HepG2 (cell line): ENCODE measurements around the gene SCGB3A2. TPM values are rescaled to one million over a fixed set of nuclear protein-coding genes. Genes with fewer than 3 reads are reported as not detected.

Experiments used
- ATAC-seq: fragments of 200-7000 bp; cut with Tn5 transposase; 3 replicates; pipeline ENCODE4 v1.9.1; 2020; ENCODE audit warnings: mild to moderate bottlenecking, moderate library complexity
- BruUV-seq: library from RNA; stranded (reverse); fragments of 400-500 nt; replicated peaks from 2 replicates; lab custom pipeline; 2021; lab: Mats Ljungman, UMichigan
- CTCF ChIA-PET: fragments of 300-600 bp; formaldehyde crosslinking; extraction: SDS; loops from one replicate; lab custom pipeline; 2021; ENCODE audit warnings: low total read pairs, inconsistent platforms, low intra/inter-chr PET ratio; lab: Yijun Ruan, JAX
- POLR2A ChIA-PET: fragments of 350-600 bp; sonication (Branson Sonifier 250); formaldehyde crosslinking; loops from one replicate; lab custom pipeline; 2020; ENCODE audit warnings: antibody characterized with exemption, inconsistent platforms; lab: Yijun Ruan, JAX
- DNase-seq: peaks from one replicate; pipeline ENCODE4 v3.0.0-alpha.2; 2015; ENCODE audit warnings: low spot score
- FAIRE-seq: peaks from 3 replicates; lab custom pipeline; 2011; peaks lifted over from hg19 to GRCh38; lab: Jason Lieb, UNC
- H2AFZ ChIP-seq: one replicate; pipeline ENCODE4 v1.6.1; 2011; ENCODE audit warnings: low read length, inconsistent platforms
- H3K27ac ChIP-seq: fragments of 300-600 bp; 3 replicates; pipeline ENCODE4 v1.8.0; 2011; ENCODE audit warnings: mixed run types, mild to moderate bottlenecking, mixed read lengths, low read length, inconsistent platforms; ENCODE audit not compliant: insufficient read depth; ENCODE audit errors: extremely low read length
- H3K27me3 ChIP-seq, 2 experiments: fragments of 200-600 bp in 1 of 2; 2 replicates in 1 of 2; 3 replicates in 1 of 2; pipeline versions ENCODE4 v1.6.0 to v1.8.0; 2011; ENCODE audit warnings: low read length in 2 of 2, mild to moderate bottlenecking in 2 of 2, moderate library complexity in 2 of 2, inconsistent platforms in 1 of 2; ENCODE audit not compliant: insufficient read depth in 2 of 2, control insufficient read depth in 1 of 2
- H3K36me3 ChIP-seq, 2 experiments: fragments of 200-600 bp in 1 of 2; replicated peaks in 1 of 2; 2 replicates in 1 of 2; 3 replicates in 1 of 2; pipeline versions ENCODE4 v1.5.1 to v1.8.0; 2011; ENCODE audit warnings: low read length in 2 of 2, inconsistent platforms in 1 of 2; ENCODE audit not compliant: insufficient read depth in 2 of 2, control insufficient read depth in 1 of 2
- H3K4me1 ChIP-seq: 2 replicates; pipeline ENCODE4 v1.5.1; 2012; ENCODE audit warnings: low read length, inconsistent platforms; ENCODE audit not compliant: insufficient read depth
- H3K4me2 ChIP-seq: 2 replicates; pipeline ENCODE4 v1.6.0; 2011; ENCODE audit warnings: low read depth, low read length, inconsistent platforms
- H3K4me3 ChIP-seq, 3 experiments: fragments of 200-600 bp in 1 of 3; sonication (generic), shearing (Covaris generic) in 1 of 3; replicated peaks in 1 of 3; 2 replicates each; pipeline ENCODE4 v1.5.1; 2011 to 2016; ENCODE audit warnings: low read length in 3 of 3, inconsistent platforms in 2 of 3, low read depth in 2 of 3, mild to moderate bottlenecking in 2 of 3, control low read depth in 1 of 3, mixed read lengths in 1 of 3; ENCODE audit not compliant: insufficient read depth in 1 of 3
- H3K79me2 ChIP-seq: one replicate; pipeline ENCODE4 v1.6.1; 2011; ENCODE audit warnings: low read length, inconsistent platforms; ENCODE audit not compliant: insufficient read depth
- H3K9ac ChIP-seq: 2 replicates; pipeline ENCODE4 v1.6.0; 2011; ENCODE audit warnings: mild to moderate bottlenecking, low read depth, low read length, inconsistent platforms; ENCODE audit not compliant: insufficient read depth
- H3K9me3 ChIP-seq: 2 replicates; pipeline ENCODE4 v1.5.1; 2012; ENCODE audit warnings: mild to moderate bottlenecking, low read length
- H4K20me1 ChIP-seq: 2 replicates; pipeline ENCODE4 v1.6.0; 2011; ENCODE audit warnings: inconsistent platforms, mild to moderate bottlenecking, low read length, moderate library complexity; ENCODE audit not compliant: insufficient read depth
- BCLAF1 ChIP-seq: fragments of 450-650 bp; IDR thresholded peaks from 2 replicates; pipeline ENCODE4 v1.6.1; 2017; ENCODE audit warnings: mild to moderate bottlenecking
- ELF1 ChIP-seq: sonication (generic); formaldehyde crosslinking; IDR thresholded peaks from 2 replicates; pipeline ENCODE4 v1.4.0; 2020; ENCODE audit warnings: missing genetic modification reagents
- GZF1 ChIP-seq: sonication (generic); formaldehyde crosslinking; IDR thresholded peaks from 2 replicates; pipeline ENCODE4 v1.5.1; 2020; ENCODE audit warnings: mild to moderate bottlenecking, missing genetic modification reagents
- MTF1 ChIP-seq: sonication (generic); formaldehyde crosslinking; IDR thresholded peaks from 2 replicates; pipeline ENCODE4 v1.5.0; 2020; ENCODE audit warnings: missing genetic modification reagents
- PHF21A ChIP-seq: sonication (generic); formaldehyde crosslinking; IDR thresholded peaks from 2 replicates; pipeline ENCODE4 v1.5.0; 2020; ENCODE audit warnings: mild to moderate bottlenecking, missing genetic modification reagents
- SOX6 ChIP-seq, 2 experiments: fragments of 450-650 bp in 1 of 2; sonication (generic) in 1 of 2; formaldehyde crosslinking in 1 of 2; IDR thresholded peaks; 2 replicates each; pipeline versions ENCODE4 v1.4.0 to v1.6.1; 2017 to 2020; ENCODE audit warnings: antibody characterized with exemption in 1 of 2, mild to moderate bottlenecking in 1 of 2, missing genetic modification reagents in 1 of 2
- ZFP1 ChIP-seq: IDR thresholded peaks from 2 replicates; pipeline ENCODE4 v1.6.1; 2016
- ZNF143 ChIP-seq: sonication (generic); formaldehyde crosslinking; IDR thresholded peaks from 2 replicates; pipeline ENCODE4 v1.4.0; 2020; ENCODE audit warnings: missing genetic modification reagents
- ZNF20 ChIP-seq: sonication (generic); formaldehyde crosslinking; IDR thresholded peaks from 2 replicates; pipeline ENCODE4 v1.4.0; 2020; ENCODE audit warnings: mild to moderate bottlenecking, moderate library complexity, missing genetic modification reagents
- ZNF207 ChIP-seq: fragments of 450-650 bp; IDR thresholded peaks from 2 replicates; pipeline ENCODE4 v1.6.1; 2016; ENCODE audit warnings: antibody characterized with exemption, borderline replicate concordance
- ZNF275 ChIP-seq: sonication (generic); formaldehyde crosslinking; IDR thresholded peaks from 2 replicates; pipeline ENCODE4 v1.8.0; 2022; ENCODE audit warnings: missing genetic modification reagents, mild to moderate bottlenecking, inconsistent platforms, borderline replicate concordance
- ZNF329 ChIP-seq: sonication (generic); formaldehyde crosslinking; IDR thresholded peaks from 2 replicates; pipeline ENCODE4 v1.9.0; 2021; ENCODE audit warnings: low read depth, mild to moderate bottlenecking, missing genetic modification reagents
- ZNF343 ChIP-seq: sonication (generic); formaldehyde crosslinking; IDR thresholded peaks from 2 replicates; pipeline ENCODE4 v1.4.0; 2020; ENCODE audit warnings: mild to moderate bottlenecking, missing genetic modification reagents
- ZNF737 ChIP-seq: sonication (generic); formaldehyde crosslinking; IDR thresholded peaks from 2 replicates; pipeline ENCODE4 v1.5.0; 2020; ENCODE audit warnings: missing genetic modification reagents, mild to moderate bottlenecking, borderline replicate concordance
- ZZZ3 ChIP-seq: sonication (generic); formaldehyde crosslinking; IDR thresholded peaks from 2 replicates; pipeline ENCODE4 v1.4.0; 2020; ENCODE audit warnings: missing genetic modification reagents, mild to moderate bottlenecking, borderline replicate concordance
- WGBS: methylation state at CpG from one replicate; pipeline ENCODE4 v1.1.6; 2017; ENCODE audit warnings: low lambda C conversion rate; 5-methylcytosine and 5-hydroxymethylcytosine counted together
- in situ Hi-C: cut with HindIII; loops from 2 replicates; pipeline ENCODE4 v1.10.0; 2017; ENCODE audit warnings: low pct_unique_long_range_greater_than_20kb; ENCODE audit not compliant: extremely low pct_ligation_motif_present
- intact Hi-C: fragments of 100-400 bp; cut with micrococcal nuclease; formaldehyde crosslinking; loops from one replicate; pipeline ENCODE4 v1.10.0; 2022; ENCODE audit not compliant: unreplicated experiment
- polyA plus RNA-seq, 8 experiments: library from polyadenylated mRNA; depleted of rRNA in 3 of 8; stranded (reverse) in 7 of 8; unstranded in 1 of 8; fragments of >200 nt; fragmentation: Illumina TruSeq in 4 of 8; extraction: Trizol in 4 of 8; gene quantifications; 2 replicates each; pipeline versions ENCODE4 v1.2.1 to v1.2.3, GENCODE V29; 2011 to 2016; ENCODE audit warnings: low read depth in 4 of 8, missing spikeins in 1 of 8, mixed read lengths in 1 of 8; ENCODE audit not compliant: insufficient read depth in 1 of 8
- total RNA-seq, 5 experiments: library from RNA; depleted of rRNA; stranded (reverse); fragments of >200 nt; fragmentation: Illumina TruSeq; extraction: Trizol; gene quantifications; 2 replicates each; pipeline ENCODE4 v1.2.3, GENCODE V29; 2016; ENCODE audit warnings: low read depth in 1 of 5

Gene SCGB3A2
- total and polyA plus RNA-seq, 2 of the 13 experiments (the other 11 are each of a cell fraction or from before 2014, with no cell fraction given), result not detected

GRCh38 chr5:147832541-147832940 lies 46.0 kb upstream of the SCGB3A2 start:
- Histone ChIP-seq H3K79me2 (no peaks in the 10 kb centered on the region), H2AFZ (no peak overlapping the region), H3K36me3 (no peaks in the 10 kb centered on the region), H3K4me2 (no peak overlapping the region), H3K9ac (no peak overlapping the region), H4K20me1 (no peaks in the 10 kb centered on the region), H3K27me3 (peaks cover 0 to 41% of the 10 kb centered on the region in 2 experiments; a peak in 3 of 5 replicates), H3K27ac (no peak overlapping the region), H3K4me1 (peaks cover 49% of the 10 kb centered on the region), H3K4me3 (no peak overlapping the region), H3K9me3 (no peaks in the 10 kb centered on the region)
- 40% methylated on average over 1 of the region's 1 CpG for WGBS
- in situ Hi-C loops (no loop called here), intact Hi-C loops (loop anchor here (10.0 kb wide), 1 partner anchor 312 kb away; no protein-coding TSS in a partner anchor)
- FAIRE-seq, result no peak
- BruUV-seq, result no TSS peak
- TF ChIP-seq ZNF329 (CRISPR knock-in tag), result no peak
- TF ChIP-seq GZF1, result no peak
- TF ChIP-seq MTF1 (CRISPR knock-in tag), result no peak
- no peak for TF ChIP-seq ZNF20 (CRISPR knock-in tag)
- no peak for TF ChIP-seq ZNF143 (CRISPR knock-in tag)
- no peak for TF ChIP-seq ELF1 (CRISPR knock-in tag)
- ATAC-seq, result no peak
- POLR2A ChIA-PET, result no interaction called here
- no peak for DNase-seq
- CTCF ChIA-PET, result no interaction called here

- H2AFZ ChIP-seq, result no peak overlapping the region
- FAIRE-seq (peak; percentile 75), DNase-seq (peak; percentile 94), ATAC-seq (peak; percentile 97)
- no peaks in the 10 kb centered on the region for H3K36me3 ChIP-seq
- 0% methylated on average over 2 of the region's 2 CpGs for WGBS
- peaks cover 0 to 23% of the 10 kb centered on the region in 2 experiments; a peak in 3 of 5 replicates for H3K27me3 ChIP-seq
- intact Hi-C loops, result loop anchor here (1.0 to 10.0 kb wide), 5 partner anchors 71 to 547 kb away; partner anchors contain the start of genes C5orf46 and FBXO38
- H3K4me2 ChIP-seq, result 0 out of 2 replicates have a peak overlapping the region, but pooled peaks have one; percentile 6
- ChIA-PET CTCF (no interaction called here), POLR2A (no interaction called here)
- BruUV-seq, result no TSS peak
- no peak overlapping the region for H3K9ac ChIP-seq
- no peak overlapping the region for H3K4me3 ChIP-seq
- peaks cover 58% of the 10 kb centered on the region for H3K4me1 ChIP-seq
- no peaks in the 10 kb centered on the region for H3K9me3 ChIP-seq
- in situ Hi-C loops, result no loop called here
- no peaks in the 10 kb centered on the region for H4K20me1 ChIP-seq
- no peak overlapping the region for H3K27ac ChIP-seq
- H3K79me2 ChIP-seq, result no peaks in the 10 kb centered on the region
- no peak for TF ChIP-seq SOX6 (IDR thresholded peaks at IDR 0.05)
- peak; percentile 100 for TF ChIP-seq SOX6 (CRISPR knock-in tag; IDR thresholded peaks at IDR 0.05)
- TF ChIP-seq ZZZ3 (CRISPR knock-in tag), result no peak
- no peak for TF ChIP-seq BCLAF1
- peak; percentile 96 for TF ChIP-seq ZFP1 (CRISPR knock-in tag)
- TF ChIP-seq ZNF275, result peak; percentile 44; the same call in 1 of the 2 replicates
- TF ChIP-seq ZNF207, result no peak
- TF ChIP-seq ZNF343 (CRISPR knock-in tag), result no peak
- peak; percentile 72; the same call in 1 of the 2 replicates for TF ChIP-seq PHF21A (CRISPR knock-in tag)
- TF ChIP-seq ZNF737 (CRISPR knock-in tag), result no peak
Observed at GRCh38 chr5:147835386-147835798, 43.1 kb upstream of the SCGB3A2 start.
